ENCODE results near the gene PCAT7. TPM values are rescaled to one million over a fixed set of nuclear protein-coding genes. Genes with fewer than 3 reads are reported as not detected.

The PCAT7 gene
- total RNA-seq, 1 experiment from 2014 or later, result 4.0 TPM

DNA sequence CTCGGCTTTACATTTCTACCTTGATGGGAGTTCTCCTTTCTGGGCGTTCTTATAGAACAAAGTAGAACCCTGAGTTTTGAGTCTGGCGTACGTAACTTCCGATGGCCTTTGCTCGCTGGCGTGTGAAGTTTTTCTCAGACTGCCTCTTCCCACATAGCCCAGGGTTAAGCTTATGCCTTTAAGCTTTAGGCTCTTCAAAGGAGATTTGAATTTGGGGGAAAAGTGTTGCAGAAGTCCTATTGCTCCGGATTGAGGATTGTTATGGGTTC, 52.5 kb downstream of the PCAT7 start:
- Histone ChIP-seq H2BK5ac (ENCODE audit: insufficient read length, low read length) (no peak overlapping the region), H3K9ac (ENCODE audit: extremely low read depth, insufficient read length, low read length) (no peak overlapping the region), H3K56ac (ENCODE audit: insufficient read length, low read depth, low read length) (no peak overlapping the region), H3K14ac (ENCODE audit: insufficient read depth, low read length) (no peak overlapping the region), H2BK12ac (ENCODE audit: insufficient read length, low read depth, low read length) (no peak overlapping the region), H3K27me3 (ENCODE audit: insufficient read depth, low read length) (no peaks in the 10 kb centered on the region), H3K23ac (ENCODE audit: insufficient read length, low read depth, low read length) (no peak overlapping the region), H4K20me1 (ENCODE audit: control insufficient read depth, insufficient read depth, insufficient read length) (no peaks in the 10 kb centered on the region), H2BK120ac (ENCODE audit: low read depth, low read length, poor library complexity, severe bottlenecking) (no peak overlapping the region), H4K5ac (ENCODE audit: insufficient read length, low read depth, low read length) (no peak overlapping the region), H3K4me2 (ENCODE audit: insufficient read depth, insufficient read length, low read length) (no peak overlapping the region), H3T11ph (ENCODE audit: low read length) (no peak overlapping the region), H2BK20ac (ENCODE audit: low read depth, low read length, poor library complexity, severe bottlenecking) (no peak overlapping the region), H3K4ac (ENCODE audit: low read depth, low read length) (no peak overlapping the region), H3K23me2 (ENCODE audit: insufficient read length, low read depth, low read length, poor library complexity, severe bottlenecking) (no peaks in the 10 kb centered on the region), H3K4me1 (ENCODE audit: insufficient read depth, low read length) (no peaks in the 10 kb centered on the region; the same call in 1 of the 2 replicates), H2AK5ac (ENCODE audit: insufficient read length, low read length) (no peak overlapping the region), H4K91ac (ENCODE audit: insufficient read length, low read depth, low read length) (no peak overlapping the region), H3K9me3 (ENCODE audit: control insufficient read depth, low read depth, low read length) (no peaks in the 10 kb centered on the region), H3K79me2 (ENCODE audit: insufficient read depth, low read length) (no peaks in the 10 kb centered on the region; the same call in 1 of the 2 replicates), H2AFZ (ENCODE audit: low read length) (peak overlapping the region; percentile 17), H2BK15ac (ENCODE audit: low read depth, low read length) (no peak overlapping the region), H3K27ac (ENCODE audit: insufficient read length, low read depth, low read length) (no peak overlapping the region), H4K8ac (replicated peaks; ENCODE audit: insufficient read length, low read depth, low read length) (no peak overlapping the region), H3K18ac (ENCODE audit: insufficient read length, low read depth, low read length) (no peak overlapping the region), H3K79me1 (ENCODE audit: insufficient read depth, low read depth, low read length, poor library complexity, severe bottlenecking) (no peaks in the 10 kb centered on the region)
- WGBS (ENCODE audit: extremely low coverage, insufficient read length, low lambda C conversion rate), result no CpG with 5 or more reads among the region's 8 CpGs
- Mint-ChIP-seq H3K27me3 (ENCODE audit: low read depth) (peaks cover 30% of the 10 kb centered on the region), H3K27ac (no peak overlapping the region), H3K4me3 (no peak overlapping the region), H3K9me3 (no peaks in the 10 kb centered on the region), H3K36me3 (ENCODE audit: insufficient read depth in 1 of 3, low read depth in 3 of 3) (no peaks in the 10 kb centered on the region), H3K4me1 (peaks cover 22 to 35% of the 10 kb centered on the region in 2 experiments)
- TF ChIP-seq, protein P1, sequence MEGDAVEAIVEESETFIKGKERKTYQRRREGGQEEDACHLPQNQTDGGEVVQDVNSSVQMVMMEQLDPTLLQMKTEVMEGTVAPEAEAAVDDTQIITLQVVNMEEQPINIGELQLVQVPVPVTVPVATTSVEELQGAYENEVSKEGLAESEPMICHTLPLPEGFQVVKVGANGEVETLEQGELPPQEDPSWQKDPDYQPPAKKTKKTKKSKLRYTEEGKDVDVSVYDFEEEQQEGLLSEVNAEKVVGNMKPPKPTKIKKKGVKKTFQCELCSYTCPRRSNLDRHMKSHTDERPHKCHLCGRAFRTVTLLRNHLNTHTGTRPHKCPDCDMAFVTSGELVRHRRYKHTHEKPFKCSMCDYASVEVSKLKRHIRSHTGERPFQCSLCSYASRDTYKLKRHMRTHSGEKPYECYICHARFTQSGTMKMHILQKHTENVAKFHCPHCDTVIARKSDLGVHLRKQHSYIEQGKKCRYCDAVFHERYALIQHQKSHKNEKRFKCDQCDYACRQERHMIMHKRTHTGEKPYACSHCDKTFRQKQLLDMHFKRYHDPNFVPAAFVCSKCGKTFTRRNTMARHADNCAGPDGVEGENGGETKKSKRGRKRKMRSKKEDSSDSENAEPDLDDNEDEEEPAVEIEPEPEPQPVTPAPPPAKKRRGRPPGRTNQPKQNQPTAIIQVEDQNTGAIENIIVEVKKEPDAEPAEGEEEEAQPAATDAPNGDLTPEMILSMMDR (conservative IDR thresholded peaks at IDR 0.05), result no peak
- no peak for DNase-seq
